GM21529 (cell line): ENCODE measurements around the gene IGSF9.

Source experiments
- ATAC-seq: cut with Tn5 transposase; IDR thresholded peaks from one replicate; pipeline ENCODE4 v1.9.1; 2021; ENCODE audit not compliant: unreplicated experiment

The IGSF9 gene, protein sequence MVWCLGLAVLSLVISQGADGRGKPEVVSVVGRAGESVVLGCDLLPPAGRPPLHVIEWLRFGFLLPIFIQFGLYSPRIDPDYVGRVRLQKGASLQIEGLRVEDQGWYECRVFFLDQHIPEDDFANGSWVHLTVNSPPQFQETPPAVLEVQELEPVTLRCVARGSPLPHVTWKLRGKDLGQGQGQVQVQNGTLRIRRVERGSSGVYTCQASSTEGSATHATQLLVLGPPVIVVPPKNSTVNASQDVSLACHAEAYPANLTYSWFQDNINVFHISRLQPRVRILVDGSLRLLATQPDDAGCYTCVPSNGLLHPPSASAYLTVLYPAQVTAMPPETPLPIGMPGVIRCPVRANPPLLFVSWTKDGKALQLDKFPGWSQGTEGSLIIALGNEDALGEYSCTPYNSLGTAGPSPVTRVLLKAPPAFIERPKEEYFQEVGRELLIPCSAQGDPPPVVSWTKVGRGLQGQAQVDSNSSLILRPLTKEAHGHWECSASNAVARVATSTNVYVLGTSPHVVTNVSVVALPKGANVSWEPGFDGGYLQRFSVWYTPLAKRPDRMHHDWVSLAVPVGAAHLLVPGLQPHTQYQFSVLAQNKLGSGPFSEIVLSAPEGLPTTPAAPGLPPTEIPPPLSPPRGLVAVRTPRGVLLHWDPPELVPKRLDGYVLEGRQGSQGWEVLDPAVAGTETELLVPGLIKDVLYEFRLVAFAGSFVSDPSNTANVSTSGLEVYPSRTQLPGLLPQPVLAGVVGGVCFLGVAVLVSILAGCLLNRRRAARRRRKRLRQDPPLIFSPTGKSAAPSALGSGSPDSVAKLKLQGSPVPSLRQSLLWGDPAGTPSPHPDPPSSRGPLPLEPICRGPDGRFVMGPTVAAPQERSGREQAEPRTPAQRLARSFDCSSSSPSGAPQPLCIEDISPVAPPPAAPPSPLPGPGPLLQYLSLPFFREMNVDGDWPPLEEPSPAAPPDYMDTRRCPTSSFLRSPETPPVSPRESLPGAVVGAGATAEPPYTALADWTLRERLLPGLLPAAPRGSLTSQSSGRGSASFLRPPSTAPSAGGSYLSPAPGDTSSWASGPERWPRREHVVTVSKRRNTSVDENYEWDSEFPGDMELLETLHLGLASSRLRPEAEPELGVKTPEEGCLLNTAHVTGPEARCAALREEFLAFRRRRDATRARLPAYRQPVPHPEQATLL

GRCh38 chr1:159945483-159946241, at the start of gene IGSF9:
Gene IGSF9 (minus strand): TSS chr1:159945613. CDS start chr1:159943454, 2,159 bp downstream.
- ATAC-seq: peak; percentile 59

GRCh38 chr1:159994896-159995295, 49.5 kb upstream of the IGSF9 start:
- ATAC-seq: no peak

DNA sequence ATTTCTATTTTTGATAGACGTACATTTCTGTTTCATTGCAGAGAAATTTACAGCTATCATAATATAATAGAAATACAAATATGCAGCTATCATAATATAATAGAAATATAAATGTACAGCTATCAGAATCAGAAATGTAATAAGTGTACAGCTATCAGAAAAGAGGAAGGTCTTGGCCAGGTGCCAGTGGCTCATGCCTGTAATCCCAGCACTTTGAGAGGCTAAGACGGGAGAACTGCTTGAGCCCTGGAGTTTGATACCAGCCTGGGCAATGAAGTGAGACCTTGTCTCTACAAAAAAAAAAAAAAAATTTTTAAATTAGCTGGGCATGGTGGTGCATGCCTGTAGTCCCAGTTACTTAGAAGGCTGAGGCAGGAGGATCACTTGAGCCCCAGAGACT, 48.5 kb upstream of the IGSF9 start:
- ATAC-seq: no peak

DNA sequence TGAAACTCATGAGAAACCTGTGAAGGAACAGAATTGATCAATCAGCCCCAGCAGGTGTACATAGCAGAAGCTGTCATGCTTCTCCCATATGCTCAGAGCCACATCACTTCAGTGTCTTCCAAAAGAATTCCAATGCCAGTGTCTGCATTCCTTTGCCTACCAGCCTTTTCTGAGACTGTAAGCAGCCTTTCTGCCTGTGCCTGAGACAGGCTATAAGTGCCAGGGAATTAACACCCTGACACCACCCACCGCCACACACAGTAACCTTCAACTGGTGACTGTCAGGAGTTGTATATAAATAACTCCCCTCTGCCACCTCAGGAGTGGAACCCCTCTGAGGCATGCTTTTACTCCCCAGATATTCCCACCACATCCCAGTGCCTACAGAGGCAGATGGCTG, 46.7 kb upstream of the IGSF9 start:
- ATAC-seq: no peak

- ATAC-seq: no peak
These were observed 46.1 kb upstream of the IGSF9 start for GRCh38 chr1:159991513-159991912.

DNA sequence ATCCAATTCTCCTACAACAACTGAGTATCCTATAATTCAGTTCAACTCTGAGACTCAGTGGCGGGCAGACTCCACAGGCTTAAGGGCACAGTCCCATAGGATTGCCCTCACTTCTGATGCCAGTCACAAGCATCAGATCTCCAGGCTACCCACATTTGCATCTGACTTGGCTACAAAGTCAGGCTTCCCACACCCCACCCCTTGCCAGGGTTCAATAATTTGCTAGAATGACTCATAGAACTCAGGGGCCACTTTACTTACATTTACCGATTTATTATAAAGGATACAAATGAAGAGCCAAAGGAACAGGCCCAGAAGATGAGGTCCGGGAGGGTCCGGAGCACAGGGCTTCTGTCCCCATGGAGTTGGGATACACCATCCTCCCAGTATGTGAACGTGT, 44.6 kb upstream of the IGSF9 start:
- ATAC-seq: no peak

- ATAC-seq: no peak
These were observed 44.2 kb upstream of the IGSF9 start for GRCh38 chr1:159989581-159989980.

- ATAC-seq: no peak
These were observed 42.6 kb upstream of the IGSF9 start for GRCh38 chr1:159988006-159988405.

DNA sequence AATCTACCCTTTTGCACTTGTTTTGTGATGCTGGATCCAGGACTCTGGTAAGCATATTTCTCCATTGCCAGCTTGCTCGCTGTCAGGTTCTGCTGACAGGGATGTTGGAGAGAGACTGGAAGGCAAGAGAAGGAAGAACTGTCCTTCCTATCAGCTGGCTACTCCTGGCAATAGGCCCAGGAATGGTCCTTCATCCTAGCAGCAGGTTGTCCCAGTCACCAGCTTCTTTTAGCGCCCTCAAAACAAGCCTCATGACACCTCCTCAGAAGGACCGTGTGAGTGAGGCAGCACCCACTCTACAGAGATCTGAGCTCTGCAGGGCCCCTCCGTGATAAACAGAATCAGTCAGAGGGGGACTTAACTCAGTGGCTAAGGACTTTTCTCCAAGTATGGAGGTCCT, 41.8 kb upstream of the IGSF9 start:
- ATAC-seq: no peak

DNA sequence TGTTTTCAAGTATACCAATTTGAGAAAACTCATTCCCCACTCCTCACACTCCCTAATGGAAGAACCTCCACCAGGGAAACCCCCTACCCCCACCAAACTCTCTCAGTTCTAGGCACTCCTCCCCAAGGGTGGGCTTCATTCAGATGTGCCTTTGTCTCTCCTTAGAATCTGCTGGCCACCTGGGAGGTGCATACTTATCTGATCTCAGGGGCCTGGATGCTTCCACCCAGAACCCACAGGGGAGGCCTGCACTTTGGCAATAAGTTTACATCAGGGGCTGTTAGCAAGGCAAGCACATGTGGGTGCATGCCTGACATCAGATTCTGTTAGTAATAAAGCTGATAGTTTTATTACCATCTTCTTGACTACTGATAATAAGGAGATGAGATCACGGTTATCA, 41.1 kb upstream of the IGSF9 start:
- ATAC-seq: no peak

- no peak for ATAC-seq
These were observed 40.7 kb upstream of the IGSF9 start for GRCh38 chr1:159986093-159986492.

DNA sequence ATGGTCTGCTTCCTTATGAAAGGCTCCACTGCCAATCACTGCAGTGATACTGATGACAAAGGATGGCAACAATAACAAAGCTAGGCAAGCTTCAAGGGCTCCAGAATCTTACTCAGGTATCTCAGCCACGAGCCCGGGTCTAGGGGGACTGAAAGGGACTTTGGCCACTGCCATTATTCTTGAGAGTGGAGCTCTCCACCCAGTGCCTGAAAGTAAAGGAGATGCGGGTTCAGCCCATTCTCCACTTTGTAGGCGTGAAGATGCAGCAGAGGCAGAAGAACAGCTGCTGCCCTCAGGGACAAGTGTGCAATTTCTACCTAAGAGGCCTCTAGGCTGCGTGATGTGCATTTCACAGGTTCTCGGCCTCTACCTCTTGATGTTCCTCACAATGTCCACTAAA, 40.1 kb upstream of the IGSF9 start:
- no peak for ATAC-seq

DNA sequence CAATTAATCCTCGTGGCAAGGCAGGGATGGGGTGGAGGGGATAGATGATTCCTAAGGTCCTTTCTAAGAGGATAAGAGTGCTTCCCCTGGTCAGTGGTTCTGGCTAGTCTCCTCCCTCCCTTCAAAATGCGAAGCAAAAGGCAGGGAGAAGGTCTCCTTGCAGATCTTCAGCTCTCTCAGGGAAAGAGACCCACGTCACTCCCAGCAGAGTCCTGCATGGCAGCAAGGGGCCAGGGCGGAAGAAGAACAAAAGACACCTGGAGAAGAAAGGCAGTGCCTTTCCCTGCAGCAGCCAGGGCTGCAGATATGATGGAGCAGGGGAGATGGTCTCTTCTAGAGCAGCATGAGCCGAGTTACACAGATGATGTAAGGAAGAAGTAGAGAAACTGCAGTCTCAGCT, 38.3 kb upstream of the IGSF9 start:
- no peak for ATAC-seq

DNA sequence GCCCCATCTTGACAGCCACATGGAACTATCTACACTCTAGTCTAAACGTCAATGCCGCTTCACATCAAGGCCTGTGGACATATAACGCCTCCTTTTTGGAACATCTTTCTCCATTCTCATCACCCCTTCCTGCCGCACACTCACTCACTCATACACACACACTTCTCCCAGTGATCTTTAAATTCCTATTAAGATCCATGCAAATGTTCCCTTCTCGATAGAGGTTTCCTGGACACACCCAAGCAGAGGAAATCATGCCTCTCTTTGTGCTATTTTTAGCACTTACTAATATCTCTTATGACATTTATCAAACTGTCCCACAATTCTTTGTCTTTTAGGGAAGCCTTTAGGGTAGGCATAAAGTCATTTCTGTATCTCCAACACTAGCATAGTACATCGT, 36.9 kb upstream of the IGSF9 start:
- no peak for ATAC-seq

GRCh38 chr1:159981351-159982055, 36.1 kb upstream of the IGSF9 start:
- no peak for ATAC-seq

DNA sequence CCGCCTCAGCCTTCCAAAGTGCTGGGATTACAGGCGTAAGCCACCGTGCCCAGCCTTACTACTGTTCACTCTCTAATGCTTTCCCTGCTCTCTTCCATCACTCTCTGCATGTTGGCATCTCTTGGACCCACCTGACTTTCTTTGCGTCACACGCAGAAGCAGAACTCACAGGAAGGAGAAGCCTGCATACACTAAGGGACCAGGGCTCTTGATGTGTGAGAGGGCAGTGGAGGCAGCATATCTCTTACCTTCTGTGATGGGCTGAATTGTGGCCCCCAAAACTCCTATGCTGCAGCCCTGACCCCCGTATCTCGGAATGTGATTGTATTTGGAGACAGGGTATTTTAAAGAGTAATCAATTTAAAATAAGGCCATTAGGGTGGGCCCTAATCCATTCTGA, 35.4 kb upstream of the IGSF9 start:
- ATAC-seq: no peak

GRCh38 chr1:159980076-159980475, 34.7 kb upstream of the IGSF9 start:
- ATAC-seq: no peak

DNA sequence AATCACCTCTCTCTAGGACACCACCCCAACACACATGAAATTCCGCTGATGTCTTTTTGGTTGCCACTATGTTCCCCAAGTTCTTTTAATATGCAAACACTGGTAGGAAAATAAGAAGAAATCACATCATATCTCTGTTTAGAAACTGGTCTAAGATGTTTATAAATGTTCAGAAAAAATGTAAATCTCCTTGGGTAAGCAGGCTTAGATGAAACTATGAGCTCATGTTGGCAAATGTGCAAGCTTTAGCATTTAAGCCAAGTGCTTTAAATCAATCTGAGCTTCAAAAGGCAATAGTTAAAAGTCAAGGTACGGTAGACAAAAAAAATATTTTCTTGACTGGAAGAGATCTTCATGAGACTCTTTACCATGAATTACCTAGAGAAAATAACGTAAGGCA, 33.8 kb upstream of the IGSF9 start:
- no peak for ATAC-seq

DNA sequence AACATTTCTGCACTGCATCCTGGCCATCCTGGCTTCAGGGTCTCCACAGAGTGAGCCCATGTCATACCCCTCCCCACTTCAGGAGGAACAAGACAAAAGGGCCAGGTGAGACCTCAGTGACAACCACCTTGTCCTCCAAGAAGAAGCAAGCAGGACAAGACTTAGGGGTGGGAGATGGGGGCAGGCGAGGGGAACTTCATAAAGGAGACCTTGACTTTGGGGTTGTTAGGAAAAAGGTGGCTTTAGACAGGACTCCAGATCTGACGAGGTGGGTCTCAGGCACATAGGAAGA, 32.6 kb upstream of the IGSF9 start:
- no peak for ATAC-seq

GRCh38 chr1:159977364-159978106, 32.1 kb upstream of the IGSF9 start:
- ATAC-seq: no peak
